Immature natural killer cell (primary cell): ENCODE data around the gene MAP3K10. TPM values are rescaled to one million over a fixed set of nuclear protein-coding genes. Genes with fewer than 3 reads are reported as not detected.

Source experiments
- DNase-seq, 3 donors: peaks; one replicate each; pipeline ENCODE4 v3.0.0; 2022; ENCODE audit warnings: mixed read lengths in 1 of 3
- H3K27ac Mint-ChIP-seq, 6 donors: one replicate each; pipeline ENCODE4 v1.8.0; 2020; ENCODE audit warnings: mixed read lengths in 6 of 6, mild to moderate bottlenecking in 5 of 6, inconsistent platforms in 4 of 6, moderate library complexity in 3 of 6
- H3K27me3 Mint-ChIP-seq, 3 donors: one replicate each; pipeline ENCODE4 v1.8.0; 2020 to 2021; ENCODE audit warnings: low read depth in 3 of 3, mild to moderate bottlenecking in 3 of 3, mixed read lengths in 3 of 3, moderate library complexity in 3 of 3, inconsistent platforms in 1 of 3
- H3K36me3 Mint-ChIP-seq, 3 donors: one replicate each; pipeline ENCODE4 v1.8.0; 2020; ENCODE audit warnings: mixed read lengths in 3 of 3, inconsistent platforms in 2 of 3, mild to moderate bottlenecking in 2 of 3
- H3K4me1 Mint-ChIP-seq, 2 donors: one replicate each; pipeline ENCODE4 v1.8.0; 2020; ENCODE audit warnings: inconsistent platforms in 2 of 2, mild to moderate bottlenecking in 2 of 2, mixed read lengths in 2 of 2, moderate library complexity in 1 of 2
- H3K4me3 Mint-ChIP-seq, 5 donors: one replicate each; pipeline ENCODE4 v1.8.0; 2020; ENCODE audit warnings: mild to moderate bottlenecking in 5 of 5, mixed read lengths in 5 of 5, inconsistent platforms in 3 of 5, moderate library complexity in 3 of 5
- H3K9me3 Mint-ChIP-seq, 6 donors: one replicate each; pipeline ENCODE4 v1.8.0; 2020; ENCODE audit warnings: mild to moderate bottlenecking in 6 of 6, mixed read lengths in 6 of 6, inconsistent platforms in 4 of 6, moderate library complexity in 3 of 6
- polyA plus RNA-seq, 3 donors: library from polyadenylated mRNA; unstranded; fragments of 300-500 nt; fragmentation: Illumina TruSeq; gene quantifications; one replicate each; pipeline ENCODE4 v1.2.3, GENCODE V29; 2021

Gene MAP3K10
- polyA plus RNA-seq, 3 donors from 2014 or later: 0.36 to 0.42 TPM; not detected in 1

- DNase-seq: no peak
- peaks cover 3 to 5% (median 3%) of the 10 kb centered on the region in 3 donors for H3K27me3 Mint-ChIP-seq
- H3K4me3 Mint-ChIP-seq: no peak overlapping the region
- H3K27ac Mint-ChIP-seq: no peak overlapping the region
- peaks cover 0 to 2% (median 0%) of the 10 kb centered on the region in 6 donors for H3K9me3 Mint-ChIP-seq
- peaks cover 0 to 17% (median 6%) of the 10 kb centered on the region in 3 donors for H3K36me3 Mint-ChIP-seq
- H3K4me1 Mint-ChIP-seq: peaks cover 0 to 5% of the 10 kb centered on the region in 2 donors
Measured at GRCh38 chr19:40235238-40236025, 44.2 kb downstream of the MAP3K10 start.

- DNase-seq: no peak
- peaks cover 0 to 3% of the 10 kb centered on the region in 2 donors for H3K4me1 Mint-ChIP-seq
- H3K27me3 Mint-ChIP-seq: peaks cover 3 to 6% (median 4%) of the 10 kb centered on the region in 3 donors
- no peak overlapping the region for H3K4me3 Mint-ChIP-seq
- H3K27ac Mint-ChIP-seq: no peak overlapping the region
- H3K9me3 Mint-ChIP-seq: peaks cover 0 to 2% (median 0%) of the 10 kb centered on the region in 6 donors
- H3K36me3 Mint-ChIP-seq: peaks cover 0 to 17% (median 6%) of the 10 kb centered on the region in 3 donors
Measured at GRCh38 chr19:40236026-40236355, 44.8 kb downstream of the MAP3K10 start.

GRCh38 chr19:40236366-40236765, 45.1 kb downstream of the MAP3K10 start:
- DNase-seq: no peak
- no peak overlapping the region for H3K4me3 Mint-ChIP-seq
- H3K27me3 Mint-ChIP-seq: peaks cover 2 to 6% (median 3%) of the 10 kb centered on the region in 3 donors
- no peaks in the 10 kb centered on the region for H3K4me1 Mint-ChIP-seq
- H3K9me3 Mint-ChIP-seq: peaks cover 0 to 2% (median 0%) of the 10 kb centered on the region in 6 donors
- H3K27ac Mint-ChIP-seq: no peak overlapping the region
- peaks cover 0 to 20% (median 6%) of the 10 kb centered on the region in 3 donors for H3K36me3 Mint-ChIP-seq

- Mint-ChIP-seq H3K9me3 (peaks cover 0 to 2% (median 0%) of the 10 kb centered on the region in 6 donors), H3K4me3 (no peak overlapping the region), H3K36me3 (peaks cover 0 to 21% (median 6%) of the 10 kb centered on the region in 3 donors), H3K27me3 (peaks cover 0 to 6% (median 3%) of the 10 kb centered on the region in 3 donors), H3K4me1 (no peaks in the 10 kb centered on the region), H3K27ac (no peak overlapping the region)
- DNase-seq: no peak
Measured at GRCh38 chr19:40237791-40238190, 46.6 kb downstream of the MAP3K10 start.

- H3K4me1 Mint-ChIP-seq: no peaks in the 10 kb centered on the region
- H3K27me3 Mint-ChIP-seq: peaks cover 0 to 6% (median 3%) of the 10 kb centered on the region in 3 donors
- DNase-seq: no peak
- H3K9me3 Mint-ChIP-seq: peaks cover 0 to 2% (median 0%) of the 10 kb centered on the region in 6 donors
- H3K27ac Mint-ChIP-seq: no peak overlapping the region
- H3K36me3 Mint-ChIP-seq: peaks cover 0 to 21% (median 6%) of the 10 kb centered on the region in 3 donors
- no peak overlapping the region for H3K4me3 Mint-ChIP-seq
Measured at GRCh38 chr19:40238775-40239174, 47.5 kb downstream of the MAP3K10 start.

- Mint-ChIP-seq H3K27me3 (peaks cover 0 to 6% (median 3%) of the 10 kb centered on the region in 3 donors), H3K4me1 (peaks cover 0 to 5% of the 10 kb centered on the region in 2 donors), H3K9me3 (peaks cover 0 to 2% (median 0%) of the 10 kb centered on the region in 6 donors), H3K4me3 (no peak overlapping the region), H3K36me3 (peaks cover 0 to 21% (median 6%) of the 10 kb centered on the region in 3 donors), H3K27ac (no peak overlapping the region)
- DNase-seq: no peak
Measured at GRCh38 chr19:40239415-40240226, 48.4 kb downstream of the MAP3K10 start.

GRCh38 chr19:40240332-40240731, 49.1 kb downstream of the MAP3K10 start:
- H3K36me3 Mint-ChIP-seq: peaks cover 0 to 21% (median 6%) of the 10 kb centered on the region in 3 donors
- DNase-seq: no peak

GRCh38 chr19:40241125-40241808, 50.0 kb downstream of the MAP3K10 start:
- peaks cover 0 to 3% (median 3%) of the 10 kb centered on the region in 3 donors for H3K27me3 Mint-ChIP-seq
- peaks cover 4 to 19% of the 10 kb centered on the region in 2 donors for H3K4me1 Mint-ChIP-seq
- H3K4me3 Mint-ChIP-seq: no peak overlapping the region
- peaks cover 0 to 2% (median 0%) of the 10 kb centered on the region in 6 donors for H3K9me3 Mint-ChIP-seq
- peaks cover 0 to 21% (median 6%) of the 10 kb centered on the region in 3 donors for H3K36me3 Mint-ChIP-seq
- no peak for DNase-seq
- H3K27ac Mint-ChIP-seq: no peak overlapping the region

More at GRCh38 chr19:40240332-40240731, 49.1 kb downstream of the MAP3K10 start:
- peaks cover 0 to 2% (median 0%) of the 10 kb centered on the region in 6 donors for H3K9me3 Mint-ChIP-seq
- no peak overlapping the region for H3K27ac Mint-ChIP-seq
- no peak overlapping the region for H3K4me3 Mint-ChIP-seq
- peaks cover 0 to 3% (median 3%) of the 10 kb centered on the region in 3 donors for H3K27me3 Mint-ChIP-seq
- peaks cover 4 to 13% of the 10 kb centered on the region in 2 donors for H3K4me1 Mint-ChIP-seq

- peaks cover 0 to under 1% (median 0%) of the 10 kb centered on the region in 6 donors for H3K9me3 Mint-ChIP-seq
- H3K27ac Mint-ChIP-seq: peak overlapping the region in 1 of 6 donors; percentile 12
- no peak overlapping the region for H3K4me3 Mint-ChIP-seq
- peaks cover 0 to 3% (median 3%) of the 10 kb centered on the region in 3 donors for H3K27me3 Mint-ChIP-seq
- H3K36me3 Mint-ChIP-seq: peaks cover 0 to 18% (median 5%) of the 10 kb centered on the region in 3 donors
- no peak for DNase-seq
- H3K4me1 Mint-ChIP-seq: peaks cover 4 to 23% of the 10 kb centered on the region in 2 donors
Measured at GRCh38 chr19:40241809-40242384, 50.7 kb downstream of the MAP3K10 start.

- Mint-ChIP-seq H3K4me1 (peaks cover 4 to 25% of the 10 kb centered on the region in 2 donors), H3K4me3 (no peak overlapping the region), H3K36me3 (peaks cover 0 to 15% (median 3%) of the 10 kb centered on the region in 3 donors), H3K27ac (no peak overlapping the region), H3K9me3 (no peaks in the 10 kb centered on the region), H3K27me3 (peaks cover 0 to 3% (median 3%) of the 10 kb centered on the region in 3 donors)
- DNase-seq: no peak
Measured at GRCh38 chr19:40242480-40242879, 51.3 kb downstream of the MAP3K10 start.

GRCh38 chr19:40243181-40243580, 52.0 kb downstream of the MAP3K10 start:
- no peak for DNase-seq
- H3K36me3 Mint-ChIP-seq: peaks cover 0 to 15% (median under 1%) of the 10 kb centered on the region in 3 donors
- H3K9me3 Mint-ChIP-seq: no peaks in the 10 kb centered on the region
- no peak overlapping the region for H3K4me3 Mint-ChIP-seq
- peaks cover 0 to 3% (median 2%) of the 10 kb centered on the region in 3 donors for H3K27me3 Mint-ChIP-seq
- peaks cover 8 to 32% of the 10 kb centered on the region in 2 donors for H3K4me1 Mint-ChIP-seq
- H3K27ac Mint-ChIP-seq: no peak overlapping the region

GRCh38 chr19:40244579-40245317, 53.5 kb downstream of the MAP3K10 start:
- peaks cover 12 to 39% of the 10 kb centered on the region in 2 donors for H3K4me1 Mint-ChIP-seq
- H3K36me3 Mint-ChIP-seq: peaks cover 0 to 10% (median 3%) of the 10 kb centered on the region in 3 donors
- no peaks in the 10 kb centered on the region for H3K9me3 Mint-ChIP-seq
- H3K27me3 Mint-ChIP-seq: peaks cover 0 to 3% (median 0%) of the 10 kb centered on the region in 3 donors
- peak overlapping the region in 3 of 6 donors; percentile 9 to 56 (median 23) for H3K27ac Mint-ChIP-seq
- H3K4me3 Mint-ChIP-seq: no peak overlapping the region
- no peak for DNase-seq
